ENCODE results near the gene MINDY4. TPM values are rescaled to one million over a fixed set of nuclear protein-coding genes. Genes with fewer than 3 reads are reported as not detected.

The MINDY4 gene
- total RNA-seq, 6 experiments from 2014 or later: 2.3 to 3.3 (median 2.6) TPM

GRCh38 chr7:30787486-30787885 is 16.3 kb downstream of the MINDY4 start:
- no peak overlapping the region for H3K4me3 Mint-ChIP-seq
- no peak for DNase-seq
- H3K9me3 Mint-ChIP-seq: no peaks in the 10 kb centered on the region
- no peak for TF ChIP-seq CTCF (IDR thresholded peaks at IDR 0.05)
- H3K4me1 Mint-ChIP-seq (ENCODE audit: low read depth): peaks cover 30% of the 10 kb centered on the region
- H3K27ac Mint-ChIP-seq: no peak overlapping the region
- peaks cover 26% of the 10 kb centered on the region for H3K36me3 Mint-ChIP-seq (ENCODE audit: low read depth)
- no peaks in the 10 kb centered on the region for H3K27me3 Mint-ChIP-seq (ENCODE audit: insufficient read depth)

GRCh38 chr7:30788640-30789333 is 17.6 kb downstream of the MINDY4 start:
- peak overlapping the region; percentile 87 for H3K27ac Mint-ChIP-seq
- H3K4me3 Mint-ChIP-seq: no peak overlapping the region
- peaks cover 18% of the 10 kb centered on the region for H3K36me3 Mint-ChIP-seq (ENCODE audit: low read depth)
- peaks cover 2% of the 10 kb centered on the region; the same call in 1 of the 2 replicates for H3K27me3 Mint-ChIP-seq (ENCODE audit: insufficient read depth)
- TF ChIP-seq CTCF (IDR thresholded peaks at IDR 0.05): no peak
- no peak for DNase-seq
- H3K9me3 Mint-ChIP-seq: no peaks in the 10 kb centered on the region
- peaks cover 30% of the 10 kb centered on the region for H3K4me1 Mint-ChIP-seq (ENCODE audit: low read depth)

DNA sequence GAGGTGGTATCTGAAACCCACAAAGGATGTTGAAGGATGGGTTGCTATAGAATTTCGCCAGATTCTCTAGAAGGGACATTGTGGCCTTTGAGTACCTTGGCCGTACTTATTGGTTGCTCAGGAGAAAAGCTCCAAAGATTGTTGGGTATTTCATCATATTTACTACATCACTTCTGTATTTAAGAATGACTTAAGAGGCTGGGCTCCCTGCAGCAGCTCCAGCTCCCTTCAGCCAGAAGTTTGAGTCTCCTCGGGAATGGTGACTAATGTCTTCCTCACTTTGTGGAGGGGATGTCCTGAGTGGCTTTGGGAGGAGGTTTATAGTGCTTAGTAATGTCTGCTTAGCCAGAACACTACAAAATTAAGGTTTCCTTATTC is 18.1 kb downstream of the MINDY4 start:
- Mint-ChIP-seq H3K4me1 (ENCODE audit: low read depth) (peaks cover 30% of the 10 kb centered on the region), H3K9me3 (no peaks in the 10 kb centered on the region), H3K27ac (peak overlapping the region; percentile 87), H3K27me3 (ENCODE audit: insufficient read depth) (peaks cover 2% of the 10 kb centered on the region), H3K4me3 (no peak overlapping the region), H3K36me3 (ENCODE audit: low read depth) (peaks cover 18% of the 10 kb centered on the region)
- DNase-seq: peak; percentile 87
- TF ChIP-seq CTCF (IDR thresholded peaks at IDR 0.05): no peak

- H3K36me3 Mint-ChIP-seq (ENCODE audit: low read depth): peaks cover 13% of the 10 kb centered on the region
- H3K9me3 Mint-ChIP-seq: no peaks in the 10 kb centered on the region
- no peak overlapping the region for H3K27ac Mint-ChIP-seq
- H3K4me3 Mint-ChIP-seq: no peak overlapping the region
- no peak for TF ChIP-seq CTCF (IDR thresholded peaks at IDR 0.05)
- peaks cover 36% of the 10 kb centered on the region for H3K4me1 Mint-ChIP-seq (ENCODE audit: low read depth)
- DNase-seq: no peak
- H3K27me3 Mint-ChIP-seq (ENCODE audit: insufficient read depth): peaks cover 2% of the 10 kb centered on the region
Measured at GRCh38 chr7:30790356-30790755, 19.1 kb downstream of the MINDY4 start.

DNA sequence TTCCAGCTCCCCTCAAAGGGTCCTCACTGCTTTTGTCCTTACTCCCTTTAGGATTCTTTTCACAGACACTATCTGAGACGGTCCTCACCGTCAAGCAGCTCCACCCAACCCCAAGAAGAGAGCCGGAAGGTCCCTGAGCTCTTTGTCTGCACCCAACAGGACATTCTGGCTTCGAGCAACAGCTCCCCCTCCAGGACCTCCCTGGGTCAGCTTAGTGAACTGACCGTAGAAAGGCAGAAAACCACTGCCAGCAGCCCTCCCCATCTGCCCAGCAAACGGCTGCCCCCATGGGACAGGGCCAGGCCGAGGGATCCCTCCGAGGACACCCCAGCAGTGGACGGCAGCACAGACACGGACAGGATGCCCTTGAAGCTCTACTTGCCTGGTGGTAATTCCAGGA is 19.9 kb downstream of the MINDY4 start:
- peak; percentile 23; the same call in 1 of the 2 replicates for TF ChIP-seq CTCF (IDR thresholded peaks at IDR 0.05)
- Mint-ChIP-seq H3K9me3 (no peaks in the 10 kb centered on the region), H3K36me3 (ENCODE audit: low read depth) (peaks cover 9% of the 10 kb centered on the region), H3K4me3 (no peak overlapping the region), H3K27me3 (ENCODE audit: insufficient read depth) (peaks cover 2% of the 10 kb centered on the region), H3K4me1 (ENCODE audit: low read depth) (peaks cover 43% of the 10 kb centered on the region), H3K27ac (no peak overlapping the region)
- no peak for DNase-seq

Measured in HFFc6 (cell line).